NT2/D1 (cell line): ENCODE measurements around the gene TNFRSF12A.

Experiments
- YY1 ChIP-seq: IDR thresholded peaks from 2 replicates; pipeline ENCODE4 v1.6.1; 2011; ENCODE audit not compliant: insufficient read length, insufficient read depth
- ZNF274 ChIP-seq: IDR thresholded peaks from 2 replicates; pipeline ENCODE4 v1.6.1; 2011; ENCODE audit warnings: mild to moderate bottlenecking, low read depth, low read length

GRCh38 chr16:3071655-3072054 is 51.5 kb downstream of the TNFRSF12A start:
- TF ChIP-seq YY1 (no peak), ZNF274 (no peak)
